ENCODE measurements around the gene S100A7.
"Not testable (repeated sequence)": the region's sequence is repeated elsewhere in the genome, so short reads cannot be mapped to it uniquely, and the experiment has no call there.

S100A7 gene

DNA sequence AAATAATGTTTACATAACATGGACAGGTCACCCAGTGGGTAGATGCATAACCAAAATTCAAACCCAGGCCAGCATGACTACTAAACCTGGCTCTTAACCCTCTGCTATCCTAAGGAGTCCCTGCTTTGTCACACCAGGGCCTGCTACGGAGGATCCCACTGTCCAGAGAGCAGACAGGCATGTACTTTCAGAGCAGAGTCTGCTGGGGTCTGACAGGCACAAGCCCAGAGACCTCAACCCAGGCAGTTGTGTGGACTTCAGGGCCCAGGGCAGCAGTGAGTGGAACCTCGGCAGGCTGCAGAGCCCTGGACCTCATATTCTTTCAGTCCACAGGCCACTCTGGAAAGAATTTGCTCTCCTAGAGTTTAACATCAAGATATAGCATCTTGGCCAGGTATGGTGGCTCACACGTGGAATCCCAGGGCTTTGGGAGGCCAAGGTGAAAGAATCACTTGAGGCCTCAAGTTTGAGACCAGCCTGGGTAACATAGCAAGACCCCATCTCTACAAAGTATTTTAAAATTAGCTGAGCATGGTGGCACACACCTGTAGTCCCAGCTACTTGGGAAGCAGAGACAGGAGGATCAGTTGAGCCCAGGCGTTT is 16.1 kb upstream of the S100A7 start:
- no peak for DNase-seq (ENCODE audit: low spot score)

DNA sequence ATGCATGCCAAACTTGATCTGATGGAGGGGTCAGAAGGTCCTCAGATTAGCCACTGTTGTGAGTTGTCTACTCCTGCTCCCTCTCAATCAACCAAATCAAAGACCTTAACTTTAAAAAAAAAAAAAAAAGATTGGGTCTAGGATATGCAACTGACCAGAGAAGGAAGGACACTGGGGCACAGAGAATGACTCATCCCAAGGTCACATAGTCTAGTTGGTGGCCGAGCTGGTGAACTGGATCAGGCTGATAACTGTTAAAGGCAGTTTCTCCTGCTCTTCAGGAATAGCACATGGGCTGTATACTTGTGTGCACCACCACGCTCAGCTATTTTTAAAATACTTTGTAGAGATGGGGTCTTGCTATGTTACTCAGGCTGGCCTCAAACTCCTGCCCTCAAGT is 14.8 kb upstream of the S100A7 start:
- DNase-seq (ENCODE audit: low spot score), result no peak

DNA sequence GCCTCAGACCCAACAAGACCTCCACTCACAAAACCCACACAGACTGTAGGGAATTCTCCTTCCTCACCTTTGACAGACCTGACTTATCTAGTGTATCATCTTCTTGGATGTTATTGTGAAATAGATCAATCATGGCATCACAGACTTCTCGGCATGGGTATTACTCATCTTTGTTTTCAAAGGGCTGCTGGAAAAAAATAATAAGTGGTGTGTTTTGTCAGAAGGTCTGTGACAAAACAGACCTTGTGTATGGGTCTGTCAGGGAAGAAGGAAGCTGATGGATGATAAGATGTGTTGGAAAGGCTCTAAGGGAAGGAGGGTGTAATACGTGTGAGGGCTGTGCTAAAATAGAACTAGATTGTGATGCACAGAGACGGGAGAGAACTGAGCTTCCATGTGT is 13.9 kb upstream of the S100A7 start:
- no peak for DNase-seq (ENCODE audit: low spot score)

DNA sequence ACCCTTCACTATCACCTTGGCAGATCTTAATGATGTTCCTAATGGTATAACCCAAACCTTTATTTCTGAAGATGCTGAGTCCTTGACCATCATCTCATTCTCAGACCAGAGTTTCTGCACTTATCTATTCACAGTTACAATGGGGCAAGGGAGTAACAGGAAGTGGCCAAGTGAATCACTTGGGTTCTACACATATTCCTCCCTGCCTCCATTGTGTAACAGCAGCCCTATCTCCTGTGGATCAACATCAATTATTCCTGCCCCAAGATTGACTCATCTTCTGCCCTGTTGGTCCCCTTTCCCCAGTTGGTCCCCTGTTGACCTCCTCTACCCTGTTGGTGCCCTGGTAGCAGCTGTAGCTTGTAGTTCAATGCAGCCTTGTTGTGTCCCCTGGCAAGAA is 10.3 kb upstream of the S100A7 start:
- DNase-seq (ENCODE audit: low spot score), result no peak

DNA sequence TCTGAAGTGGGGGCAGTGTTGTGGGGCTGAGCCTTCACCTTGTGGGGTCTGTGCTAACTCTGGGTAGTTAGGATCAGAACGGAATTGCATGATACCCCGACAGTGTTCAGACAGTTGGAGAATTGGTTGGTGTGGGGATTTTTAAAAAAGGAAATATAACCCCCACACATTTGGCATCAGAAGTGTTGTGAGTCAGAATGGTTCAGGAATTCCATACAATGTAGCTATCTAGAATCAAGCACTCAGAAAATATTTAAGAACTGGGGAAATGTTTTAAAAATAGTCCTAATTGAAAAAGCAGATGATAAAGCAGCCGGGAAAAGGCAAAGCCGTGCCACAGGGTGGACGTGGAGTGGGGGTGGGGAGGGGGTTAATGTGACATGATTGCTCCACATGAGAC is 6.5 kb upstream of the S100A7 start:
- no peak for DNase-seq (ENCODE audit: low spot score)

DNA sequence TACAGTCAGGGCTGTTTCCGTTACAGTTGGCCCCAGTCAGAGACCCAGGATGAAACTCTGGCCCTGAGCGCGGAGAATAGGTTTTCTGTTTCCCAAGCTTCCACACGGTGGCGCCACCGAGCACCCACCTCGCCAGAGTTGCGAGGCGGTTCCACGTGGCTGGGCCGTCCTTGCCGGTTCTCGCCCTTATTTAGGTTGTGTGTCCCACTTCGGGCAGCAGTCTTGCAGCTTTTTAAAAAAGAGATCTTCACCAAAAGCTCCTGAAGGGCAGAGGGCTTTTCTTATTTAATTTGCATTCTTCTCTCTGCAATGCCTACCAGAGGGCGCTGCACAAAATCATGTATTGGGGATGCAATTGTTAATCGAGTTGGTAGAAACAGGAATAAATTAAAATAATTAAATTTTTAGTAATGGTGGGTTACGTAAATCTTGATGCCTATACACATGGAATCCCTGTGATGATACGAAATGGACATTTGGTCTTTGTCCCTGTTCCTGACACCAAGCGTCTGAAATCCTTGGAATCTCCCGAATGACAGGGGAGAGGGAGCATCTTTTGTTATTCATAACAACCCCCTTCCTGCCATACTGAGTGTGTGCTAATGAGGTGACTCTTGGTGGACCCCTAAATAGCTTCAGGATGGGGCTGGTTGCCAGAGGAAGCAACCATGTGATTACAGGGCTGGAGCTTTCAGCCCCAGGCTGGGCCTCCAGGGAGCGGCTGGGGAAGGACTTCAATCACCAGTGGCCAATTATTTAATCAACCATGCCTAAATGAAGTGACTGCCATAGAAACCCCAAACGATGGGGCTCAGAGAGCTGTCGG is 5.6 kb upstream of the S100A7 start:
- DNase-seq (ENCODE audit: low spot score), result no peak

DNA sequence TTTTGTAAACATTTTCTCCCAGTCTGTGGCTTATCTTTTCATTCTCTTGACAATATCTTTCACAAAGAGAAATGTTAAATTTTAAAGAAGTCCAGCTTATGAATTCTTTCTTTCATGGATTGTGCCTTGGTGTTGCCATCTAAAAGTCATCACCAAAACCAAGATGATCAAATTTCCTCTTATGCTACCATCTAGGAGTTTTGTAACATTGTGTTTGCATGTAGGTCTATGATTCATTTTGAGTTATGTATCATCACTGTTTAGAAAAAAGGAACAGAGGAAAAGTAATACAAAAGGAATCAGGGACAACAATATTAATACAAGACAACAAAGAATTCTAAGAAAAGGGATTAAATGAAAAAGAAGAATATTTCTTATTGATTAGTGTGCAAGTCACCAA is 2.3 kb upstream of the S100A7 start:
- DNase-seq (ENCODE audit: low spot score), result not testable (repeated sequence)

DNA sequence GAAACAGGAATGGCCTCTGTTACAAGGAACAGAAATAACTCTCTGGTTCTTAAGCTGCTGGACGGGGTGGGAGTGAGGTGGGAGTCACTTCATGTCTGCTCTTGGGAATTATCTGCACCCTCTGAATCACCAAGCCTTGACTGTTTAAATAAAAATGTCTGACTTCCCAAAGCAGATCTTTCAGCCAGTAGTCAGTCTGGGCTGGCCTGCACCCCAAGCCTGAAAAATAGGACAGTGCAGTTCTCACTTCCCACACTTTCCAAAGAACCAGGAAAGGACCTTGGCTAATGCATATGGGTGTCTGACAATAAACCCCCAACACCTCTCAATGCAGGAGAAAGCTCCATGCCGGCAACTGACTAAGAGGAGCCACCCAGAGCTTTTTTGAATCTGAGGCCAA is 796 bp downstream of the S100A7 start:
- no peak for DNase-seq (ENCODE audit: low spot score)

DNA sequence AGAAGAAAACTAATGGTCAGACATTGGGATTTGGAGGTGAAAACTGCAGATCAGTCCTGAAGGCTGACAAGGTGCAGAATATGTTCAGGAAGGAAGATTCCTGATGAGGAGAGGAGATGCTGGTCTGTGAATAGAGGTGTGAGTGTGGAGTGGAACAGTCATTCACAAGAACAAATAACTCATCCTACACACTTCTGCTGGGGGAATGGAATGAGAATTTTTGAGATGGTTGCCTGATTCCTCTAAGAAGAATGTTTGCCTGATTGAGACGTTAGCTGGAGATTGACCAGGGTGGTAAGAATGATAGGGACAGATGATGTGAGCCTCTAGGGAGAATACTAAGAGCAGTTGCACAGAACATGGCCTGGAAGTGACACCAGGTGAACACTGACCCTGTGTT is 4.1 kb downstream of the S100A7 start:
- DNase-seq (ENCODE audit: low spot score), result no peak

DNA sequence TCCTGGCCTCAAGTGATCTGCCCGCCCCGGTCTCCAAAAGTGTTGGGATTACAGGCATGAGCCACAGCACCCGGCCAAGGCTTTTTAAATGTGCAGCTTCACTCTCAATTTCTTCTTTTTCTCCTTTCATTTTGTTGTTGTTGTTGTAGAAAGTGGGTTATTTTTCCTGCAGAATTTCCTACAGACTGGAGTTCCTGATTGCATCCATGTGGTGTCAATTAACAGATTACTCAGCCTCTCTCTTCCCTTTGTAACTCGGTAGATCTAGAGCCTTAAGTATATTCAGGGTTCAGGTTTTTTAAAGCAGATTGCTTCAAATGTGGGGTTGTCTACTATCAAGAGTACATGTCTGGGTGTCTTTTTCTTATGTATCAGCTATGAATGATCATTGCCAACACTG is 11.6 kb downstream of the S100A7 start:
- DNase-seq (ENCODE audit: low spot score), result not testable (repeated sequence)

DNA sequence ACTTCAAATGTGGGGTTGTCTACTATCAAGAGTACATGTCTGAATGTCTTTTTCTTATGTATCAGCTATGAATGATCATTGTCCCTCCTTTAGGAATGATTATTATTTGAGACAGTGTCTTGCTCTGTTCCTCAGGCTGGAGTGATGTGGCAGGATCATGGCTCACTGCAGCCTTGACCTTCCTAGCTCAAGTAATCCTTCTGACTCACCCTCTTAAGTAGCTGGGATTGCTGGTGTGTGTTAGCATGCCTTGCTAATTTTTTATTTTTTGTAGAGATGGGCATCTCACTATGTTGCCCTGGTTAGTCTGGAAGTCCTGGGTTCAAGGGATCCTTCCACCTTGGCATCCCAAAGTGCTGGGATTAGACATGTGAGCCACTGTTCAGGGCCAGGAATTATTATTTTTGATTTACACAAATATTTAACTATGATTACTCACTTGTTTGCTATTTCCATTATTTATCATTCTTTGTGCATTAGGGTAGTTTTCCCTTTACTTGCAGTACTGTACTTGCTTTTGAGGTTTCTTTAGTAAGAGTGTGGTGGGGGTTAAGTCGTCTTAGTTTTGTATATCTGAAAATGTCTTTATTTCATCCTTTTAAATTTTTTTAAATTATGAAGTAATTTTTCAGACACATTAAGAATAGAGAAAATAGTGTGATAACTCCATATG is 12.8 kb downstream of the S100A7 start:
- no peak for DNase-seq (ENCODE audit: low spot score)

DNA sequence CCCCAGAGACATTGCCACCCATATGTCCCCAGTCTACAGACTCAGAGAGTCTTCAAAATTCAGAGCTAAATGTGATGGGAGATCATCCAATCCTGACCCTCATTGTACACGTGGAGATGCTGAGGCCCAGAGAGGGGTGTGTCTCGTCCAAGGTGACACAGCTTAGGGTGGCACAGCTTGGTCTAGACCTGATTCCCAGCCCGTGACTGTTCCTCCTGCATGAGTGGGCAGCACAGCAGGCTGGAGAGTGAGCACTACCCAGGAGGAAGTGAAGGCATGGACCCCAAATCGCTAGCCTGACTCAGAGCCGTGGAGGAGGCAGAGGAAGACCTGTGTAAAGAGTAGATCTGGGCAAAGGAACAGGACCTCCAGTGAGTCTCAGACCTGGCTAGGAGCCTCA is 16.4 kb downstream of the S100A7 start:
- no peak for DNase-seq (ENCODE audit: low spot score)

DNA sequence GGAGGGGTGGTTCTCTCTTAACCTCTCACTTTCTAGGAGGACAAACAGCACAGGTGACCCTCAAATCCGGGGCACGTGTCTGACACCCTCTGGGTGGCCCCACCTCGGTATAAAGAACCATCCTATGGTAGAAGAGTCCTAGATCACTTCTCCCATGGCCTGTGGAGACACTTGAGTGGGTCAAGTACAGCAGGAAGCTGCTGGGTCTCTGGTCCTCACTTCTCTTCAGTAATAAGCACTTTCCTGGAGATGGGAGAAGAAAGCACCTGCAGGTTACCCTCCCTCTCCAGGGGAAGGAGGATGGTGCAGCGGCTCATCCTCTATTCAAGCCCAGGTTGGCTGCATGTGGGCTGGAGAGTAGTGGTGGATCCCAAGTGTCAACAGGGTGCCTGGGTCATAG is 17.0 kb downstream of the S100A7 start:
- no peak for DNase-seq (ENCODE audit: low spot score)

DNA sequence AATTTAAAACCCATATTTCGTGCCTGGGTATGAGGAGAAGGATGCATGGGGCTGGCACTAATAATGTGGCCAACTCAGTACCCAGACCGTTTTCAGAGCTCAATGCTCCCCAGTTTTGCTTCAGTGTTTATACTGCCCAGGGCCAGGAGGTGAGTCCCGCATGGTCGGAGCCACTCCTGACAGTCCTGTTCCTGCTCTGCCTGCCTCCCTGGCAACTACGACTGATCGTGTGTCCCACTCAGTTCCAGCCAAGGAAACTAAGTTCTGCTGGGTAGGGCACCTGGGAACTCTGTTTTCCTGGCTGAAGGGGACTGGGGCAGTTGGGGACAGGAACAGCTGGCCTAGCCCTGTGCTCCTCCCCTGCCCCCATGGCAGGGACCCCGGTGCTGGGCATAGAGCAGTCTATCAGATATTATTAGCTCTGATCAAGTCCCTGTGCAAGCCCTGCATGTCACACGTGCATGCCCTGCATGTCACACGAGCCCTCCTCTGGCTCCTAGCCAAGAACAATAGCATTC is 19.2 kb downstream of the S100A7 start:
- no peak for DNase-seq (ENCODE audit: low spot score)

DNA sequence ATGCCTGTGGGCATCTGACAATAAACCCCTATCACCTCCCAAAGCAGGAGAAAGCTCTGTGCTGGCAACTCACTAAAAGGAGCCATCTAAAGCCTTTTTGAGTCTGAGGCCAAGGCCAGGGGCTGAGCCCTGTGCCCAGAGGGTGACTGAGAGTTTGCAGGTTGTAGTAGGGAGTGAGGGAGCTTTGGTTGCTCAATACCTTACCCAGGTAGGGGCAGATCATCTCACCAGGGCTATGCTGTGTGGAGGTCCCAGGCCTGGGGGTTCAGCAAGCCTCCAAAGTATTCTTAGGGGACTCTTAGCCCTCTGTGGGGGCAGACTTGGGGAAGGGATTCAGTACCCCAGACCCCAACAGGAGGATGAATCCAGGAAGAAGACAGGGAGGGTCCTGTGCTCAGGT is 21.2 kb downstream of the S100A7 start:
- DNase-seq (ENCODE audit: low spot score), result no peak

DNA sequence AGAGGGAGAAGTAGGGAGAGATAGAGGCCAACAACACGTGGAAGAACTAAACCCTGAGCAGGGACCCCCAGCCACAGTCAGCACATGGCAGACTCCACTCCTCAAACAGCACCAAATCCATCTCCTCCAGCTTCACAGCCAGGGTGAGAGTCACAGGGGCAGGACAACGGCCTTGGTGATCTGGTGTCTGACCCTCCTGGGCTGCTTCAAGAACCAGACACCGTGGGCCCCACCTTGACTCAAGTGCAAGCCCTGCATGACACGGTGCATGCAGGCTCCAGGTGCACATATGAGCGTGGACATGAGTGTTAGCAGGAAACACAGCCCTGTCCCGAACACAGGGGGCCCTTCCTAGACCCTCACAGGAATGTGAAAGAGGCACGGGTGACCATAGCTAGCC is 21.9 kb downstream of the S100A7 start:
- no peak for DNase-seq (ENCODE audit: low spot score)

DNA sequence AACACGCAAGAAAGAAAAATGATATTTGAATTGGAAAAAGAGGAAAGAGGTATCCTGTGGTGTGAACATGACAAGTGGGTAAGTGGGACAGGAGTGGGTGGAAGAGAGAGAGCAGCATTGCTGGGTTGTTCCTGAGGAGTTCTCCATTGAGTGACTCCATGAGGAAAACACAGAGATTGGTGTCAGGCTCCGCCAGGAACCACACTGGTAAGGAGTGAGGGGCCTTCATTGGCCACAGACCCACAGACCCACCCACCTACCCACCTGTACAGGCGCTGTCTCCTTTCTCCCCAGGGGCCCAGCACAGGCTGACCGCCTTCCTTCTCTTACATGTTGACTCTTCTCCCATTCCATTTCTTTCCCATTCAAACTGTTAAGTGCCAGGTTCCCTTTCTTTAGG is 23.2 kb downstream of the S100A7 start:
- DNase-seq (ENCODE audit: low spot score), result no peak

DNA sequence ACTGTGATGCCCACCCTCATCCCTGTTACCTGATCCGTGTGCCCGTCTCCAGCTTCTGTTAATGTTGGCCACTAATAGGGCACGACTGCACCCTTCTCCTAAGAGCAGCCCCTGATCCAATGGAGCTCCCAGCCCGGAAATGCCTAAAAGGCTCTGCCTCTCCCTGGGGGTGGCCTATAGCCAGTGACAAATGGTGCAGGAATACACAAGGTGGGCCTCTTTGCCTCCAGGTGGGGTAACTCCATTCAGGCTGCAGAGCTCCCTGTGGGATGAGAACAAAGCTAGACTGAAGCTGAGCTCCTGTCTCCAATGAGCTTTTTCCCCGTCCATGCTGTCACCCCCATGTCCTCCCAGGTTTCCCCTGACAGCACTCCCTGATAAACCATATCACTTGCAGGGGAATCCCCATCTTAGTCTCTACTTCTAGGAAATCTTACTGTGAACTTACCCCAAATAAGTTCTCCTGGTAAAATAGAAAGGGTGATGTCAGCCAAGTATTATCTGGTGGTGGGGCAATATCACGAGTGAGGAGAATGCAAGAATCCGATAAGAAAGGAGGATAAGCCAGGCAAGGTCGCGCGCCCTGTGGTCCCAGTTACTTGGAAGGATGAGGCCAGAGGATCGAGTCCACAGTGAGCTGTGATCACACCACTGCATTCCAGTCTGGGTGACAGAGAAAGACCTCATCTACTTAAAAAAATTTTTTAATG is 25.6 kb downstream of the S100A7 start:
- no peak for DNase-seq (ENCODE audit: low spot score)

DNA sequence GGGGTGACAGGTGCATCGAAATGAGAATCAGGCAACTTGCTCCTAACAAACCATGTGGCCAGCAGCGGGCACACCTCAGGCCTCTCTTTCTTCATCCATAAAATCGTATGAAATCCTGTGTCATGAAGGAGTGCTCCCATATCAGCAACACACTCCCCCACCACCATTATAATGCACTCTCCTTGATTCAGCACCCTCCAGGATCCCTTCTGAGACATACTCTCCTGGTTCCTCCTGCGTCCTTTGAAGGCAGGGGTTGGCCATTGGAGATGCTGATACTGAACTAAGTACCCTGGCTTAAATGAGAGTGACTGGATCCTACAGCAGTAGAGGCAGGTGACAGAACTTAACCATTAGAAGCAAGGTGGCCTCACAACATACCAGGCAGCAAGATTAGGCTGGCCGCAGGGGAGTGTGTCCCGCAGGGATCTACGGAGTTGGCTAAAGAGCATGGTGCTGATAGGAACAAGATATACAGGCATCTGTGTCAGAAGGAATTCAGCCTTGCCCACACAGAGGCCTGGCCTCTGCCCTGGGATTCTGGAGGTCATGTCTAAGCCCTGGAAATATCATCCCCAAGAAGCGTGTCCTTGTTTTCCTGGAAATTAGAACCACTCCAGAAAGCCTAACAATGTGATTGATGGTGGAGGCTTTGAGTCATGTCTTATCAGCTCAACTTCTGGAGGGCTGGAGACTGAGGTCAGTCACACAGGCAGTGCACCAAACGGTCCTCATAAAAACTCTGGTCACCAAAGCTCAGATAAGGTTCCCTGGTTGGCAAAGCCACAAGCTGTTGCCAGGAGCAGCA is 27.4 kb downstream of the S100A7 start:
- DNase-seq (ENCODE audit: low spot score), result no peak

DNA sequence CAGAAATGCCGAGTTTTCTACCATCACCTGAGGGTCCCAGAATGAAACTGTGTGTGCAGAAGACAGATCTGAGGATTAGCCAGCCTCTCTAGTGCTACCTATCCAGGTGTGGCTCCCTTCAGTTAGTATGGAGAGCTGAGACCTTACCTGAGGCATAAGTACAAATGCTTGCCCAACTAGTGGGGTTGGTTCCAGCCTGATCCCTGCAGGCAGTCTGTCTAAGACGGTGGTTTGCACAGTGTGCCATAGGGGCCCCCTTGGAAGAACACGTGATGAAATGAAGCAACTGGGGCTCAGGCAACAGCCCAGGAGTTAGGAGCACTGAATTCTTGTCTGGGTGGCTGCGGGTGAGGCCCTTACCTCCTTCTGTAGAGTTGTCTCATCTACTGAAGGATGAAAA is 28.5 kb downstream of the S100A7 start:
- no peak for DNase-seq (ENCODE audit: low spot score)

DNA sequence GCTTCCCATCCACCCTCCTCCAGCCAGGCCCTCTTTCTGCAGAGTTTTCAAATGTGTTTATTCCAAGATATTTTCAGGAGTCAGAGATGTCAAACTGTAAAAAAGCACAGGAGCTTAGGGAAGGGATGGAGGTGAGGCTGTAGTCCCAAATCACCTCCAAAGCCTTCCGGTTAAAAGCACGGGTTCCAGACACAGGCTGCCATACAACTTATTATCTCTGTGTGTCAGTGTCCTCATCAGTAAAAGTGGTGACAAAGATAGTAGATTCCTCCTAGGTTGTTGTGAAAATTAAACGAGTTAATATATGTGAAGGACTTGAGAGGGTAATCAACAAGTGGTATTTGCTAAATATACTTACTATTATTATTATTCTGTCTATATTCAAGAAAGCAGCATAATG is 29.0 kb downstream of the S100A7 start:
- no peak for DNase-seq (ENCODE audit: low spot score)

DNA sequence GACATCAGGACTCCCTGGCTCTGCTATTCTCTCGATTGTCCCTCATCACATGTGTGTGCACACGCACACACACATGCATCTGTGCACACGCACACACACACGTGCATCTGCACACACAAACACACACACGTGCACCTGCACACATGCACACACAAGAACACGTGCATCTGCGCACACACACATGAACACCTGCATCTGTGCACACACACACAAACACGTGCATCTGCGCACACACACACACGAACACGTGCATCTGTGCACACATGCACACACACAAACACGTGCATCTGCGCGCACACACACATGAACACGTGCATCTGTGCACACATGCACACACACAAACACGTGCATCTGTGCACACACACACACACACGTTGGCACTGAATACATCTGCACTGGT is 29.4 kb downstream of the S100A7 start:
- DNase-seq (ENCODE audit: low spot score), result no peak

Data from globus pallidus (tissue), 1 donor.